Activated B cell treated with CpG ODN at 0.5 μM for 24 hours (primary cell): ENCODE results near the gene RAB40B. TPM values are rescaled to one million over a fixed set of nuclear protein-coding genes. Genes with fewer than 3 reads are reported as not detected.

Experiments
- ATAC-seq: fragments of 200-7000 bp; cut with Tn5 transposase; one replicate; pipeline ENCODE4 v1.10.0; 2021; ENCODE audit warnings: low read depth, mild to moderate bottlenecking, moderate library complexity
- CTCF ChIA-PET: fragments of 350-600 bp; sonication (Branson Sonifier 250); formaldehyde crosslinking; loops from one replicate; lab custom pipeline; 2021; ENCODE audit warnings: antibody characterized with exemption; lab: Charles Lee
- POLR2A ChIA-PET: fragments of 350-600 bp; sonication (Branson Sonifier 250); formaldehyde crosslinking; loops from one replicate; lab custom pipeline; 2021; ENCODE audit warnings: antibody characterized with exemption; lab: Charles Lee
- DNase-seq: peaks from one replicate; pipeline ENCODE4 v3.0.0; 2022
- H3K27ac Mint-ChIP-seq: one replicate; pipeline ENCODE4 v1.8.0; 2020; ENCODE audit warnings: mixed read lengths
- H3K27me3 Mint-ChIP-seq: one replicate; pipeline ENCODE4 v1.8.0; 2021; ENCODE audit warnings: mixed read lengths
- H3K36me3 Mint-ChIP-seq: one replicate; pipeline ENCODE4 v1.8.0; 2021; ENCODE audit warnings: low read depth, mixed read lengths
- H3K4me1 Mint-ChIP-seq: one replicate; pipeline ENCODE4 v1.8.0; 2021; ENCODE audit warnings: mixed read lengths
- H3K4me3 Mint-ChIP-seq: one replicate; pipeline ENCODE4 v1.8.0; 2020; ENCODE audit warnings: mild to moderate bottlenecking, mixed read lengths
- H3K9me3 Mint-ChIP-seq: one replicate; pipeline ENCODE4 v1.8.0; 2020; ENCODE audit warnings: mixed read lengths
- intact Hi-C: fragments of 100-400 bp; cut with micrococcal nuclease; formaldehyde crosslinking; loops from one replicate; pipeline ENCODE4 v1.15.1; 2024
- total RNA-seq: library from RNA; stranded (reverse); gene quantifications from 2 replicates; pipeline ENCODE4 v1.2.3, GENCODE V29; 2022
- TF ChIP-seq, protein P1 (sequence below): fragments of 200-600 bp; IDR thresholded peaks from one replicate; pipeline ENCODE4 v1.8.0; 2022; ENCODE audit warnings: antibody characterized with exemption, mild to moderate bottlenecking

The RAB40B gene
- total RNA-seq, 1 donor from 2014 or later, result 2.6 TPM

DNA sequence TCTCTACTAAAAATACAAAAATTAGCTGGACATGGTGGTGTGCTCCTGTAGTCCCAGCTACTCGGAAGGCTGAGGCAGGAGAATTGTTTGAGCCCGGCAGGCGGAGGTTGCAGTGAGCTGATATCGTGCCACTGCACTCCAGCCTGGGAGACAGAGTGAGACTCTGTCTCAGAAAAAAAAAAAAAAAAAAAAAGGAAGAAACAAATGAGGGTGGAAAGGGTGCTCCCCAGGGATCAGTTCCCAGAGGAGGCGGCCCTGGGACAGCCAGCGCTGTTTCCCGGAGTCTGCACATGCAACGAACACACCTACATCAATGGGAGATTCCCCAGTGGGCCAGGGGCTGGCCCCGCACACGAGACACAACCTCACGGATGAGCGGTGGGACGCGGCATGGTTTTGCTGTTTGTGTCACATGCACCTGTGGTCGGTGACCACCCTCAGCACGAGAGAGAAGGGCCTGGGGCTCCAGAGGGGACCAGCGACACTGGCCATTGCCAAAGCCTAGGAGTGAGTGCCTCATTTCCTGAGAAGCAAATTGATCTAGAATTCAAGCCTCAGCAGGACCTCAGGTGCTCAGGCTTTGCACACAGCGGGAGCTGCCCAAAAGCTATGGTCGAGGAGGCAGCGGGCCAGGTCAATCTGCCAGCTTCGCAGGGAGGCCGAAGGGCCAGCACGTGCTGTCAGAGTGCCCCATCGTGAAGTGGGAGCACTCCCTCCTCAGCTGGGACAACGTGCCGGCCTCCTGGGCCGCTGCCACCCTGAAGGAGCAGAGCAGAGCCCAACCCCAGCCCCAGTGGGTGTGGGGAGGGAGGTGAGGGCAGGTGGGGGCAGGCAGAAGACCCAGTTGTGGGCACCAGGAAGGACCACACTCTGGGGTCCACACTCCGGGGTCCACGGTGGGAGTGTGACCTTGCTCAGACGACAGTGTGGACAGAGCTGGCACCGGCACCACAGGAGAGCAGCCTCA is 36.5 kb downstream of the RAB40B start:
- H3K27ac Mint-ChIP-seq, result no peak overlapping the region
- DNase-seq (no peak), ATAC-seq (no peak)
- H3K27me3 Mint-ChIP-seq, result no peaks in the 10 kb centered on the region
- CTCF ChIA-PET, result interaction anchor here (1.0 kb wide), 1 partner anchor 120 kb away, joined by 3 read pairs; no protein-coding TSS in a partner anchor
- H3K9me3 Mint-ChIP-seq, result no peaks in the 10 kb centered on the region
- H3K4me1 Mint-ChIP-seq, result no peaks in the 10 kb centered on the region
- H3K36me3 Mint-ChIP-seq, result peaks cover 2% of the 10 kb centered on the region
- POLR2A ChIA-PET, result no interaction called here
- intact Hi-C loops, result no loop called here
- no peak overlapping the region for H3K4me3 Mint-ChIP-seq
- TF ChIP-seq, protein P1, sequence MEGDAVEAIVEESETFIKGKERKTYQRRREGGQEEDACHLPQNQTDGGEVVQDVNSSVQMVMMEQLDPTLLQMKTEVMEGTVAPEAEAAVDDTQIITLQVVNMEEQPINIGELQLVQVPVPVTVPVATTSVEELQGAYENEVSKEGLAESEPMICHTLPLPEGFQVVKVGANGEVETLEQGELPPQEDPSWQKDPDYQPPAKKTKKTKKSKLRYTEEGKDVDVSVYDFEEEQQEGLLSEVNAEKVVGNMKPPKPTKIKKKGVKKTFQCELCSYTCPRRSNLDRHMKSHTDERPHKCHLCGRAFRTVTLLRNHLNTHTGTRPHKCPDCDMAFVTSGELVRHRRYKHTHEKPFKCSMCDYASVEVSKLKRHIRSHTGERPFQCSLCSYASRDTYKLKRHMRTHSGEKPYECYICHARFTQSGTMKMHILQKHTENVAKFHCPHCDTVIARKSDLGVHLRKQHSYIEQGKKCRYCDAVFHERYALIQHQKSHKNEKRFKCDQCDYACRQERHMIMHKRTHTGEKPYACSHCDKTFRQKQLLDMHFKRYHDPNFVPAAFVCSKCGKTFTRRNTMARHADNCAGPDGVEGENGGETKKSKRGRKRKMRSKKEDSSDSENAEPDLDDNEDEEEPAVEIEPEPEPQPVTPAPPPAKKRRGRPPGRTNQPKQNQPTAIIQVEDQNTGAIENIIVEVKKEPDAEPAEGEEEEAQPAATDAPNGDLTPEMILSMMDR, result no peak

DNA sequence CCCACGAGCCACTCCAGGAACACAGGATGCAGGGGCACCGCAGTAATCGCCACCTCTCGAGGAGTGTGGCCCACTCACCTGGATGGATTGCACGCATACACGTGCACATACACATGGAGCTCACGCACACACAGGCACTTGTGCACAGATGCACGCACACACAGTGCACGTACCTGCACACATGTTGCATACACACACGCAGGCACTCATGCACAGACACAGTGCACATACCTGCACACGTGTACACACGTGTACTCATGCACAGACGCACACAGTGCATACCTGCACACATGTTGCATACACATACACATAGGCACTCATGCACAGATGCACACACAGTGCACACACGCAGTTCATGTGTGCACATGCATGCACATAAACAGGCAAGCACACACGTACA is 38.6 kb downstream of the RAB40B start:
- no peak overlapping the region for H3K4me3 Mint-ChIP-seq
- TF ChIP-seq, protein P1, result no peak
- no peaks in the 10 kb centered on the region for H3K9me3 Mint-ChIP-seq
- ChIA-PET POLR2A (interaction anchor here (0.6 kb wide), 1 partner anchor 133 kb away, joined by 3 read pairs; no protein-coding TSS in a partner anchor), CTCF (no interaction called here)
- no peak for ATAC-seq
- no peak overlapping the region for H3K27ac Mint-ChIP-seq
- peaks cover 4% of the 10 kb centered on the region for H3K4me1 Mint-ChIP-seq
- H3K27me3 Mint-ChIP-seq, result no peaks in the 10 kb centered on the region
- no peak for DNase-seq
- intact Hi-C loops, result no loop called here
- H3K36me3 Mint-ChIP-seq, result peaks cover 2% of the 10 kb centered on the region

DNA sequence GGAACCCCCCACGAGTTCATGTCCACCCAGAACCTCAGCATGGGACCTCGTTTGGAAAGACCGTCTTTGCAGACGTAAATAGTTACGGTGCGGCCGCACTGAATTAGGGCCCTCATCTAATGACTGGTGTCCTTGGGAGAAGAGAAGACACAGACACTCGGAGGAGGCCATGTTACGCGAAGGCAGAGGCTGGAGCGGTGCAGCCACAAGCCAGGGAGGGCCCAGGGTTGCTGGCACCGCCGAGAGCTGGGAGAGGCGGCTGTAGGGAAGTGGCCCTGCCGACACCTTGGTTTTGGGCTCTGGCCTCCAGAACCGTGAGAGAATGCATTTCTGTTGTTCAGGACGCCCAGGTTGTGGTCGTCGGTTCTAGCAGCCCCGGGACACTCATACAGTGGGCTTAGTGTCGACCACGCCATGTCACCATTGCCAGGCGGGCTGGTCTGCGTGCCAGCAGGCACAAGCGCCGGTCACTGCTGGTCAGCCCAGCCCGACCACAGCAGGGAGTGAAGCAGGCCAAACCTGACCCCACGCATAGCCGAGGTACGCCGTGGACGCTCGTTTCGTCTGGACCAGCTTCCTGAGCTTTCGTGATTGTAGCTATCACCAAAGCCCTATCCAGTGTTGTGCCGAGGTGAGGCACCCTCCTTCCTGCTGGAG is 39.6 kb downstream of the RAB40B start:
- ATAC-seq (no peak), DNase-seq (no peak)
- Mint-ChIP-seq H3K4me3 (no peak overlapping the region), H3K4me1 (peaks cover 9% of the 10 kb centered on the region), H3K36me3 (peaks cover 2% of the 10 kb centered on the region), H3K27ac (no peak overlapping the region), H3K27me3 (no peaks in the 10 kb centered on the region), H3K9me3 (no peaks in the 10 kb centered on the region)
- TF ChIP-seq, protein P1, result no peak
- CTCF ChIA-PET, result no interaction called here
- POLR2A ChIA-PET, result no interaction called here
- intact Hi-C loops, result no loop called here

DNA sequence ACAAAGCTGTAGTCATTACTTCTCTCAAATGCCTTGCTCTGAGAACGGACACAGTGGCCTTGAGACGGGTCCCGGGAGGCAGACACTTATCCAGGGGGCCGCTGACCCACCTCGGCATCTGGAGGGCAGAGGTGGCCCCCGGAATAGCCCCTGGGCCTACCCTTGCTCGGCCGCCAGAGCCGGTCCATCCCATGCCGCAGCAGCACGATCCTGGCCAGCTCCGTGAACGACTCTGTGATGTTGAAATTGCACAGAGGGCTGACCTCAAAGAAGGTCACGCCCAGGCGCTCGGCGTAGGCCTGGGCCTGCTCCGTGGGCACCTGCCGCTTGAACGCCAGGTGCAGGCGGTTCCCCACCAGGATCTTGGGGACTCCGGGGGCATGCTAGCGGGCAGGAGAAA is 40.2 kb downstream of the RAB40B start:
- CTCF ChIA-PET, result no interaction called here
- Mint-ChIP-seq H3K4me1 (peaks cover 9% of the 10 kb centered on the region), H3K9me3 (no peaks in the 10 kb centered on the region), H3K27me3 (no peaks in the 10 kb centered on the region), H3K4me3 (no peak overlapping the region), H3K27ac (no peak overlapping the region), H3K36me3 (peaks cover 2% of the 10 kb centered on the region)
- no peak for ATAC-seq
- intact Hi-C loops, result no loop called here
- DNase-seq, result no peak
- TF ChIP-seq, protein P1, result no peak
- POLR2A ChIA-PET, result no interaction called here

DNA sequence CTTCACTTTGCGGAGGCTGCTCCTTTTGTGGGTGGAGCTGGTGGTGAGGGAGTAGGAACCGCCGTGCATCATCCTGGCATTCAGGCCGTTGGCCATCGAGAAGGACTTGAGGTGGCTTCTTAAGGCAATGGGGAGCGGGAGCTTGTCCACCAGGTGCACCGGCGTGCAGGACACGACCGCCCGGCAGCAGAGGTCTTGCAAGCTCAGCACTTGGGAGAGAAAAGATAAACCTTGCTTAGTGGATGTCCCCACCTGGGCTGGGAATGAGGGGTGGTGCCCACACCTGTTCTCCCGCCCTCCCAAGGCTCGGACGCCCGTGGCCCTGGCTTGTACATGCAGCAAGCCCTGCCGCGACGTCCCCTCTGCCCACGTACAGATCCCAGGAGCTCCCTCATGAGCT is 40.6 kb downstream of the RAB40B start:
- no peaks in the 10 kb centered on the region for H3K9me3 Mint-ChIP-seq
- ChIA-PET CTCF (no interaction called here), POLR2A (no interaction called here)
- DNase-seq (no peak), ATAC-seq (no peak)
- TF ChIP-seq, protein P1, result no peak
- peaks cover 9% of the 10 kb centered on the region for H3K4me1 Mint-ChIP-seq
- peaks cover 2% of the 10 kb centered on the region for H3K36me3 Mint-ChIP-seq
- no peak overlapping the region for H3K4me3 Mint-ChIP-seq
- H3K27ac Mint-ChIP-seq, result no peak overlapping the region
- intact Hi-C loops, result no loop called here
- no peaks in the 10 kb centered on the region for H3K27me3 Mint-ChIP-seq
